Measurements from ENCODE around the gene TASL.

TASL gene

GRCh38 chrX:30530606-30531005 is 47.0 kb downstream of the TASL start:
- no peak for TF ChIP-seq CTCF (IDR thresholded peaks at IDR 0.05; ENCODE audit: insufficient read depth, low read length, missing control alignments)
- no peak for DNase-seq (ENCODE audit: low read depth, low spot score)
- CTCF ChIA-PET: interaction anchor here (0.5 kb wide), 1 partner anchor 388 kb away, joined by 4 read pairs; no protein-coding TSS in a partner anchor
- POLR2A ChIA-PET: no interaction called here
- H3K4me3 ChIP-seq (ENCODE audit: low read depth, low read length): no peak overlapping the region

GRCh38 chrX:30525732-30526131 is 51.8 kb downstream of the TASL start:
- POLR2A ChIA-PET: no interaction called here
- TF ChIP-seq CTCF (IDR thresholded peaks at IDR 0.05; ENCODE audit: insufficient read depth, low read length, missing control alignments): no peak
- DNase-seq (ENCODE audit: low read depth, low spot score): no peak
- CTCF ChIA-PET: no interaction called here
- H3K4me3 ChIP-seq (ENCODE audit: low read depth, low read length): no peak overlapping the region

GRCh38 chrX:30521440-30522182 is 56.0 kb downstream of the TASL start:
- no peak for TF ChIP-seq CTCF (IDR thresholded peaks at IDR 0.05; ENCODE audit: insufficient read depth, low read length, missing control alignments)
- CTCF ChIA-PET: interaction anchor here (0.9 kb wide), 1 partner anchor 17 kb away, joined by 3 read pairs; no protein-coding TSS in a partner anchor
- peak; percentile 26 for DNase-seq (ENCODE audit: low read depth, low spot score)
- H3K4me3 ChIP-seq (ENCODE audit: low read depth, low read length): no peak overlapping the region
- POLR2A ChIA-PET: no interaction called here

GRCh38 chrX:30513284-30513683 is 64.3 kb downstream of the TASL start:
- ChIA-PET CTCF (interaction anchor here (0.7 to 0.9 kb wide), 2 partner anchors 13 to 21 kb away, joined by 3 to 4 read pairs; no protein-coding TSS in a partner anchor), POLR2A (no interaction called here)
- no peak for TF ChIP-seq CTCF (IDR thresholded peaks at IDR 0.05; ENCODE audit: insufficient read depth, low read length, missing control alignments)
- no peak for DNase-seq (ENCODE audit: low read depth, low spot score)
- H3K4me3 ChIP-seq (ENCODE audit: low read depth, low read length): no peak overlapping the region

Data from AG04449 (cell line).